HG02588 (cell line): ENCODE measurements around the gene SMAD4.

Experiments
- ATAC-seq: cut with Tn5 transposase; IDR thresholded peaks from one replicate; pipeline ENCODE4 v1.9.1; 2021; ENCODE audit warnings: mild to moderate bottlenecking, moderate library complexity; ENCODE audit not compliant: unreplicated experiment

Gene SMAD4

GRCh38 chr18:51020536-51020935, 9.5 kb upstream of the SMAD4 start:
- no peak for ATAC-seq

- no peak for ATAC-seq
Observed at GRCh38 chr18:51021226-51021965, 8.6 kb upstream of the SMAD4 start.

- no peak for ATAC-seq
Observed at GRCh38 chr18:51025512-51025911, 4.5 kb upstream of the SMAD4 start.

- ATAC-seq, result no peak
Observed at GRCh38 chr18:51028201-51028805, 1.7 kb upstream of the SMAD4 start.

- ATAC-seq, result no peak
Observed at GRCh38 chr18:51029378-51029693, 677 bp upstream of the SMAD4 start.

GRCh38 chr18:51030537-51031258, 685 bp downstream of the SMAD4 start:
- peak; percentile 61 for ATAC-seq

- ATAC-seq, result no peak
Observed at GRCh38 chr18:51032193-51032592, 2.2 kb downstream of the SMAD4 start.

- ATAC-seq, result no peak
Observed at GRCh38 chr18:51037230-51037629, 7.2 kb downstream of the SMAD4 start.

GRCh38 chr18:51038110-51038509, 8.1 kb downstream of the SMAD4 start:
- no peak for ATAC-seq

- ATAC-seq, result no peak
Observed at GRCh38 chr18:51039138-51040112, 9.4 kb downstream of the SMAD4 start.

- ATAC-seq, result no peak
Observed at GRCh38 chr18:51041677-51042352, 11.8 kb downstream of the SMAD4 start.

- no peak for ATAC-seq
Observed at GRCh38 chr18:51044928-51045585, 15.0 kb downstream of the SMAD4 start.

GRCh38 chr18:51048190-51048589, 18.2 kb downstream of the SMAD4 start:
- no peak for ATAC-seq

GRCh38 chr18:51049137-51049536, 19.1 kb downstream of the SMAD4 start:
- ATAC-seq, result no peak

- no peak for ATAC-seq
Observed at GRCh38 chr18:51051105-51051712, 21.2 kb downstream of the SMAD4 start.

GRCh38 chr18:51053814-51054213, 23.8 kb downstream of the SMAD4 start:
- peak; percentile 57 for ATAC-seq

GRCh38 chr18:51054764-51055163, 24.8 kb downstream of the SMAD4 start:
- ATAC-seq, result no peak

- no peak for ATAC-seq
Observed at GRCh38 chr18:51059969-51060368, 30.0 kb downstream of the SMAD4 start.

GRCh38 chr18:51064256-51064655, 34.2 kb downstream of the SMAD4 start:
- no peak for ATAC-seq

GRCh38 chr18:51066273-51066672, 36.3 kb downstream of the SMAD4 start:
- ATAC-seq, result no peak
